ENCODE measurements around the gene LMTK3. TPM values are rescaled to one million over a fixed set of nuclear protein-coding genes. Genes with fewer than 3 reads are reported as not detected.
"Not testable (repeated sequence)": the region's sequence is repeated elsewhere in the genome, so short reads cannot be mapped to it uniquely, and the experiment has no call there.

The LMTK3 gene
- total RNA-seq, 3 donors from 2014 or later = 1.8 to 2.6 (median 2.0) TPM

- Mint-ChIP-seq H3K27me3 (ENCODE audit: low read depth) (peaks cover 28% of the 10 kb centered on the region), H3K4me3 (peak overlapping the region; percentile 42)
- ATAC-seq = peak; percentile 13 to 17
Observed at GRCh38 chr19:48490981-48491792, 20.4 kb downstream of the LMTK3 start.

GRCh38 chr19:48489608-48490216 is 21.9 kb downstream of the LMTK3 start:
- DNase-seq = peak; percentile 79
- H3K4me3 Mint-ChIP-seq = no peak overlapping the region
- no peaks in the 10 kb centered on the region for H3K36me3 Mint-ChIP-seq (ENCODE audit: insufficient read depth)

More at GRCh38 chr19:48490981-48491792, 20.4 kb downstream of the LMTK3 start:
- H3K9me3 Mint-ChIP-seq = no peaks in the 10 kb centered on the region
- peak; percentile 48 for DNase-seq
- peaks cover 30% of the 10 kb centered on the region for H3K4me1 Mint-ChIP-seq (ENCODE audit: low read depth)
- H3K36me3 Mint-ChIP-seq (ENCODE audit: insufficient read depth) = no peaks in the 10 kb centered on the region

GRCh38 chr19:48488478-48488877 is 23.2 kb downstream of the LMTK3 start:
- not testable (repeated sequence) for H3K4me3 Mint-ChIP-seq; H3K9me3 Mint-ChIP-seq; H3K36me3 Mint-ChIP-seq (ENCODE audit: insufficient read depth); ATAC-seq; DNase-seq
- Mint-ChIP-seq H3K4me1 (ENCODE audit: low read depth) (peaks cover 26% of the 10 kb centered on the region), H3K27me3 (ENCODE audit: low read depth) (peaks cover 12% of the 10 kb centered on the region)

More at GRCh38 chr19:48489608-48490216, 21.9 kb downstream of the LMTK3 start:
- Mint-ChIP-seq H3K4me1 (ENCODE audit: low read depth) (peaks cover 30% of the 10 kb centered on the region), H3K27me3 (ENCODE audit: low read depth) (peaks cover 19% of the 10 kb centered on the region), H3K9me3 (no peaks in the 10 kb centered on the region)
- peak; percentile 48 to 56 for ATAC-seq

- Mint-ChIP-seq H3K36me3 (ENCODE audit: insufficient read depth) (no peaks in the 10 kb centered on the region), H3K4me3 (no peak overlapping the region), H3K4me1 (ENCODE audit: low read depth) (peaks cover 26% of the 10 kb centered on the region), H3K27me3 (ENCODE audit: low read depth) (peaks cover 12% of the 10 kb centered on the region), H3K9me3 (no peaks in the 10 kb centered on the region)
- no peak for ATAC-seq
- DNase-seq = no peak
Observed at GRCh38 chr19:48487948-48488347, 23.7 kb downstream of the LMTK3 start.

- H3K4me3 Mint-ChIP-seq = no peak overlapping the region
- peaks cover 9% of the 10 kb centered on the region for H3K27me3 Mint-ChIP-seq (ENCODE audit: low read depth)
- H3K36me3 Mint-ChIP-seq (ENCODE audit: insufficient read depth) = no peaks in the 10 kb centered on the region
- no peaks in the 10 kb centered on the region for H3K9me3 Mint-ChIP-seq
- H3K4me1 Mint-ChIP-seq (ENCODE audit: low read depth) = peaks cover 22% of the 10 kb centered on the region
- DNase-seq (no peak), ATAC-seq (no peak)
Observed at GRCh38 chr19:48487544-48487943, 24.1 kb downstream of the LMTK3 start.

GRCh38 chr19:48486706-48487105 is 24.9 kb downstream of the LMTK3 start:
- not testable (repeated sequence) for H3K36me3 Mint-ChIP-seq (ENCODE audit: insufficient read depth); H3K27me3 Mint-ChIP-seq (ENCODE audit: low read depth); ATAC-seq; DNase-seq; H3K4me3 Mint-ChIP-seq; H3K9me3 Mint-ChIP-seq
- peaks cover 20% of the 10 kb centered on the region for H3K4me1 Mint-ChIP-seq (ENCODE audit: low read depth)

GRCh38 chr19:48484931-48485612 is 26.6 kb downstream of the LMTK3 start:
- no peak for DNase-seq
- H3K4me3 Mint-ChIP-seq = no peak overlapping the region
- H3K9me3 Mint-ChIP-seq = no peaks in the 10 kb centered on the region
- no peak for ATAC-seq
- H3K36me3 Mint-ChIP-seq (ENCODE audit: insufficient read depth) = no peaks in the 10 kb centered on the region
- peaks cover 21% of the 10 kb centered on the region for H3K4me1 Mint-ChIP-seq (ENCODE audit: low read depth)
- H3K27me3 Mint-ChIP-seq (ENCODE audit: low read depth) = no peaks in the 10 kb centered on the region

GRCh38 chr19:48484247-48484893 is 27.3 kb downstream of the LMTK3 start:
- Mint-ChIP-seq H3K9me3 (no peaks in the 10 kb centered on the region), H3K4me3 (no peak overlapping the region), H3K4me1 (ENCODE audit: low read depth) (peaks cover 16% of the 10 kb centered on the region), H3K36me3 (ENCODE audit: insufficient read depth) (no peaks in the 10 kb centered on the region), H3K27me3 (ENCODE audit: low read depth) (no peaks in the 10 kb centered on the region)
- ATAC-seq (no peak), DNase-seq (no peak)

GRCh38 chr19:48483301-48483700 is 28.3 kb downstream of the LMTK3 start:
- Mint-ChIP-seq H3K4me1 (ENCODE audit: low read depth) (peaks cover 16% of the 10 kb centered on the region), H3K27me3 (ENCODE audit: low read depth) (no peaks in the 10 kb centered on the region), H3K36me3 (ENCODE audit: insufficient read depth) (peaks cover 1% of the 10 kb centered on the region), H3K4me3 (no peak overlapping the region), H3K9me3 (no peaks in the 10 kb centered on the region)
- ATAC-seq = no peak
- DNase-seq = no peak

GRCh38 chr19:48481846-48482639 is 29.6 kb downstream of the LMTK3 start:
- DNase-seq (no peak), ATAC-seq (no peak)
- no peaks in the 10 kb centered on the region for H3K27me3 Mint-ChIP-seq (ENCODE audit: low read depth)
- no peaks in the 10 kb centered on the region for H3K9me3 Mint-ChIP-seq
- H3K4me1 Mint-ChIP-seq (ENCODE audit: low read depth) = peaks cover 16% of the 10 kb centered on the region
- H3K36me3 Mint-ChIP-seq (ENCODE audit: insufficient read depth) = peaks cover 1% of the 10 kb centered on the region
- H3K4me3 Mint-ChIP-seq = peak overlapping the region; percentile 83

- Mint-ChIP-seq H3K9me3 (no peaks in the 10 kb centered on the region), H3K27me3 (ENCODE audit: low read depth) (no peaks in the 10 kb centered on the region), H3K4me3 (peak overlapping the region; percentile 83), H3K4me1 (ENCODE audit: low read depth) (peaks cover 16% of the 10 kb centered on the region), H3K36me3 (ENCODE audit: insufficient read depth) (peaks cover 1% of the 10 kb centered on the region)
- ATAC-seq (peak; percentile 86 to 87), DNase-seq (peak; percentile 36)
Observed at GRCh38 chr19:48480558-48481500, 30.8 kb downstream of the LMTK3 start.

- peak overlapping the region; percentile 83 for H3K4me3 Mint-ChIP-seq
Observed at GRCh38 chr19:48480183-48480557, 31.5 kb downstream of the LMTK3 start.

GRCh38 chr19:48479686-48480085 is 31.9 kb downstream of the LMTK3 start:
- no peak for ATAC-seq
- Mint-ChIP-seq H3K9me3 (no peaks in the 10 kb centered on the region), H3K4me3 (peak overlapping the region; percentile 83)

More at GRCh38 chr19:48480183-48480557, 31.5 kb downstream of the LMTK3 start:
- H3K9me3 Mint-ChIP-seq = no peaks in the 10 kb centered on the region
- ATAC-seq = peak; percentile 61 to 62
- no peaks in the 10 kb centered on the region for H3K27me3 Mint-ChIP-seq (ENCODE audit: low read depth)
- DNase-seq = no peak
- H3K36me3 Mint-ChIP-seq (ENCODE audit: insufficient read depth) = peaks cover 3% of the 10 kb centered on the region
- peaks cover 16% of the 10 kb centered on the region for H3K4me1 Mint-ChIP-seq (ENCODE audit: low read depth)

More at GRCh38 chr19:48479686-48480085, 31.9 kb downstream of the LMTK3 start:
- peaks cover 3% of the 10 kb centered on the region for H3K36me3 Mint-ChIP-seq (ENCODE audit: insufficient read depth)
- no peaks in the 10 kb centered on the region for H3K27me3 Mint-ChIP-seq (ENCODE audit: low read depth)
- DNase-seq = no peak
- H3K4me1 Mint-ChIP-seq (ENCODE audit: low read depth) = peaks cover 16% of the 10 kb centered on the region

All from activated T-cell treated with anti-CD3 and anti-CD28 coated beads, Interleukin-2, amount 50 U/mL, for 4 hours (primary cell).